K562 (cell line): ENCODE data around the gene MEF2C. TPM values are rescaled to one million over a fixed set of nuclear protein-coding genes. Genes with fewer than 3 reads are reported as not detected.

Experiments used
- ATAC-seq: fragments of 200-7000 bp; cut with Tn5 transposase; 3 replicates; pipeline ENCODE4 v1.9.1; 2020; ENCODE audit warnings: moderate library complexity
- BruUV-seq: library from RNA; stranded (reverse); fragments of 400-500 nt; replicated peaks from 2 replicates; lab custom pipeline; 2021; lab: Mats Ljungman, UMichigan
- CTCF ChIA-PET: fragments of 300-600 bp; formaldehyde crosslinking; extraction: SDS; loops from one replicate; lab custom pipeline; 2021; ENCODE audit warnings: low intra/inter-chr PET ratio; lab: Yijun Ruan, JAX
- POLR2A ChIA-PET: fragments of 300-600, 350-650 bp; sonication (Branson Sonifier 250); formaldehyde crosslinking; extraction: SDS; loops from one replicate; lab custom pipeline; 2021; ENCODE audit warnings: antibody characterized with exemption, inconsistent platforms; lab: Yijun Ruan, JAX
- DNase-seq, 4 experiments: peaks; one replicate each; pipeline versions ENCODE4 v3.0.0 to v3.0.0-alpha.2; 2011 to 2018; ENCODE audit warnings: low spot score in 3 of 4, mixed read lengths in 3 of 4; ENCODE audit errors: extremely low read depth in 1 of 4
- FAIRE-seq: peaks from 2 replicates; lab custom pipeline; 2011; peaks lifted over from hg19 to GRCh38; lab: Jason Lieb, UNC
- H2AFZ ChIP-seq: 2 replicates; pipeline ENCODE4 v1.6.0; 2011; ENCODE audit warnings: low read depth, low read length, control low read depth, inconsistent platforms
- H3K27ac ChIP-seq: fragments of 200-600 bp; 3 replicates; pipeline ENCODE4 v1.8.0; 2011; ENCODE audit warnings: low read depth, mild to moderate bottlenecking, control low read depth, inconsistent platforms, low read length, moderate library complexity, mixed read lengths; ENCODE audit errors: extremely low read depth
- H3K27me3 ChIP-seq, 2 experiments: fragments of 300-600 bp in 1 of 2; 2 replicates in 1 of 2; 3 replicates in 1 of 2; pipeline versions ENCODE4 v1.6.0 to v1.8.0; 2011; ENCODE audit warnings: inconsistent platforms in 2 of 2, low read length in 2 of 2, mild to moderate bottlenecking in 1 of 2, mixed read lengths in 1 of 2, moderate library complexity in 1 of 2; ENCODE audit not compliant: control insufficient read depth in 2 of 2, insufficient read depth in 2 of 2
- H3K36me3 ChIP-seq: fragments of 300-600 bp; 3 replicates; pipeline ENCODE4 v1.8.0; 2011; ENCODE audit warnings: mild to moderate bottlenecking, low read length, inconsistent platforms; ENCODE audit not compliant: control insufficient read depth, insufficient read depth
- H3K4me1 ChIP-seq, 2 experiments: fragments of 200-600 bp in 1 of 2; replicated peaks in 1 of 2; 2 replicates in 1 of 2; 3 replicates in 1 of 2; pipeline versions ENCODE4 v1.5.1 to v1.8.0; 2011; ENCODE audit warnings: inconsistent platforms in 2 of 2, low read length in 2 of 2, mild to moderate bottlenecking in 1 of 2, mixed read lengths in 1 of 2, moderate library complexity in 1 of 2; ENCODE audit not compliant: control insufficient read depth in 2 of 2, insufficient read depth in 2 of 2
- H3K4me2 ChIP-seq: 2 replicates; pipeline ENCODE4 v1.6.1; 2011; ENCODE audit warnings: low read length, control low read depth, inconsistent platforms, mixed read lengths; ENCODE audit not compliant: insufficient read depth
- H3K4me3 ChIP-seq: fragments of 200-600 bp; sonication (generic), shearing (Covaris generic); 2 replicates; pipeline ENCODE4 v1.5.1; 2016; ENCODE audit warnings: control low read depth, inconsistent platforms
- H3K79me2 ChIP-seq: fragments of 200-600 bp; 3 replicates; pipeline ENCODE4 v1.8.0; 2011; ENCODE audit warnings: low read length, inconsistent platforms; ENCODE audit not compliant: control insufficient read depth, insufficient read depth
- H3K9ac ChIP-seq, 2 experiments: 2 replicates each; pipeline versions ENCODE4 v1.6.0 to v1.6.1; 2011; ENCODE audit warnings: low read depth in 2 of 2, low read length in 2 of 2, control low read depth in 1 of 2, inconsistent platforms in 1 of 2, mild to moderate bottlenecking in 1 of 2, mixed read lengths in 1 of 2; ENCODE audit not compliant: insufficient read depth in 1 of 2
- H3K9me1 ChIP-seq: one replicate; pipeline ENCODE4 v1.6.0; 2011; ENCODE audit warnings: inconsistent platforms, mild to moderate bottlenecking, low read length, moderate library complexity; ENCODE audit not compliant: control insufficient read depth, insufficient read depth
- H3K9me3 ChIP-seq: replicated peaks from 2 replicates; pipeline ENCODE4 v1.5.1; 2011; ENCODE audit warnings: low read depth, low read length, inconsistent platforms; ENCODE audit not compliant: control insufficient read depth, insufficient read depth
- H4K20me1 ChIP-seq: replicated peaks from 2 replicates; pipeline ENCODE4 v1.6.1; 2011; ENCODE audit warnings: low read length, inconsistent platforms, mixed read lengths; ENCODE audit not compliant: control insufficient read depth, insufficient read depth
- RAD21 ChIP-seq, 2 experiments: fragments of 250-450 bp in 1 of 2; fragments of 450-650 bp in 1 of 2; sonication (Bioruptor Pico) in 1 of 2; formaldehyde crosslinking in 1 of 2; IDR thresholded peaks in 1 of 2; conservative IDR thresholded peaks in 1 of 2; 2 replicates each; pipeline versions ENCODE4 v1.4.0 to v1.8.0; 2020 to 2022; ENCODE audit warnings: mild to moderate bottlenecking in 2 of 2, moderate library complexity in 1 of 2
- SPI1 ChIP-seq: IDR thresholded peaks from 2 replicates; pipeline ENCODE4 v1.6.1; 2011; ENCODE audit warnings: low read depth, low read length, control low read depth, borderline replicate concordance
- TAF1 ChIP-seq: IDR thresholded peaks from 2 replicates; pipeline ENCODE4 v1.6.1; 2011; ENCODE audit warnings: mild to moderate bottlenecking, low read length, moderate library complexity; ENCODE audit not compliant: insufficient read depth, control insufficient read depth, severe bottlenecking; ENCODE audit errors: extremely low read depth
- TAF9B ChIP-seq: fragments of 450-650 bp; IDR thresholded peaks from 2 replicates; pipeline ENCODE4 v1.6.1; 2018; ENCODE audit warnings: mild to moderate bottlenecking; ENCODE audit not compliant: partially characterized antibody
- U2AF1 ChIP-seq: fragments of 200-400 bp; formaldehyde crosslinking; optimal IDR thresholded peaks from 2 replicates; pipeline ENCODE3; 2017; ENCODE audit warnings: mild to moderate bottlenecking, low read depth, low read length, moderate library complexity
- UBTF ChIP-seq, 2 experiments: IDR thresholded peaks; 2 replicates each; pipeline ENCODE4 v1.6.1; 2012; ENCODE audit warnings: improper control_type of control experiment in 2 of 2, low read depth in 2 of 2, low read length in 2 of 2, borderline replicate concordance in 1 of 2
- ZBED1 ChIP-seq: IDR thresholded peaks from 2 replicates; pipeline ENCODE4 v1.6.1; 2014
- ZNF212 ChIP-seq: fragments of 450-650 bp; formaldehyde crosslinking; IDR thresholded peaks from 2 replicates; pipeline ENCODE4 v1.4.0; 2020; ENCODE audit warnings: mild to moderate bottlenecking
- ZNF384 ChIP-seq: IDR thresholded peaks from 2 replicates; pipeline ENCODE4 v1.6.1; 2012; ENCODE audit warnings: low read depth, low read length, improper control_type of control experiment
- WGBS: fragments of 100-300 bp; shearing (Covaris generic); methylation state at CpG from one replicate; pipeline ENCODE4 v1.1.6; 2016; ENCODE audit warnings: low coverage, mixed read lengths; ENCODE audit not compliant: insufficient coverage; ENCODE audit errors: missing lambda C conversion rate; 5-methylcytosine and 5-hydroxymethylcytosine counted together
- in situ Hi-C: fragments of 300-500 bp; cut with MboI; formaldehyde crosslinking; loops from 4 replicates; pipeline ENCODE4 v1.15.0; 2018; ENCODE audit warnings: inconsistent platforms, mixed read lengths
- intact Hi-C: fragments of 100-400 bp; cut with micrococcal nuclease; formaldehyde crosslinking; loops from 2 replicates; pipeline ENCODE4 v1.14.2; 2022
- polyA plus RNA-seq, 8 experiments: library from polyadenylated mRNA; depleted of rRNA in 4 of 8; stranded (reverse) in 5 of 8; unstranded in 3 of 8; fragments of >200 nt; fragmentation: Nextera tagmentation in 2 of 8; fragmentation: Illumina TruSeq in 1 of 8; extraction: Ambion mirVana in 2 of 8; extraction: Trizol in 1 of 8; gene quantifications; 2 replicates each; pipeline versions ENCODE4 v1.2.1 to v1.2.3, GENCODE V29; 2011 to 2014; ENCODE audit warnings: inconsistent platforms in 1 of 8, missing spikeins in 1 of 8
- total RNA-seq, 7 experiments: library from RNA; depleted of rRNA in 6 of 7; stranded (reverse); fragments of >200 nt in 6 of 7; fragmentation: Illumina TruSeq in 2 of 7; extraction: Trizol in 2 of 7; gene quantifications; 2 replicates each; pipeline versions ENCODE4 v1.2.1 to v1.2.3, GENCODE V29; 2011 to 2021; ENCODE audit warnings: low replicate concordance in 1 of 7

Gene MEF2C
- total and polyA plus RNA-seq, 9 of the 15 experiments (the other 6 are each of a cell fraction or from before 2014, with no cell fraction given): 25.1 to 67.8 (median 58.3) TPM

- BruUV-seq: no TSS peak
These were observed 193.1 kb downstream of the MEF2C start for GRCh38 chr5:88689668-88690408.

More at GRCh38 chr5:88689668-88690408, 193.1 kb downstream of the MEF2C start:
- H3K4me1 ChIP-seq: peaks cover 0 to 19% of the 10 kb centered on the region in 2 experiments; a peak in 2 of 5 replicates
- WGBS: 23% methylated on average over 24 of the region's 38 CpGs
- TF ChIP-seq TAF9B (no peak), ZNF212 (CRISPR knock-in tag) (no peak), RAD21 (CRISPR knock-in tag; conservative IDR thresholded peaks at IDR 0.05 in 1 of 2, IDR thresholded peaks at IDR 0.05 in 1 of 2) (no peak), ZNF384 (no peak), SPI1 (no peak), TAF1 (no peak), UBTF (IDR thresholded peaks at IDR 0.05; ENCODE audit: borderline replicate concordance in 1 of 2, low read depth in 2 of 2, low read length in 2 of 2) (no peak), U2AF1 (no peak), ZBED1 (no peak)
- TF ChIP-seq, all 486 proteins: peak for 0
- intact Hi-C loops: loop anchor here (2.0 to 10.0 kb wide), 2 partner anchors 909 to 1275 kb away; partner anchors contain the start of gene CCNH
- FAIRE-seq (no peak), ATAC-seq (no peak), DNase-seq (no peak)
- in situ Hi-C loops: loop anchor here (5.0 kb wide), 1 partner anchor 908 kb away; no protein-coding TSS in a partner anchor
- ChIA-PET POLR2A (interaction anchor here (0.5 kb wide), 1 partner anchor 1574 kb away, joined by 3 read pairs; no protein-coding TSS in a partner anchor), CTCF (interaction anchor here (0.5 to 1.8 kb wide), 4 partner anchors 907 to 1510 kb away, joined by 3 to 6 read pairs (median 3); no protein-coding TSS in a partner anchor)
- no peak overlapping the region for H2AFZ ChIP-seq
- H3K9me1 ChIP-seq: no peaks in the 10 kb centered on the region
- H3K4me3 ChIP-seq: no peak overlapping the region
- H3K9ac ChIP-seq: no peak overlapping the region
- no peaks in the 10 kb centered on the region for H3K79me2 ChIP-seq
- peaks cover 52 to 72% of the 10 kb centered on the region in 2 experiments for H3K27me3 ChIP-seq
- H3K9me3 ChIP-seq: no peaks in the 10 kb centered on the region
- H3K4me2 ChIP-seq: no peak overlapping the region
- H4K20me1 ChIP-seq: no peaks in the 10 kb centered on the region
- H3K36me3 ChIP-seq: no peaks in the 10 kb centered on the region
- H3K27ac ChIP-seq: no peak overlapping the region
